ENCODE measurements around the gene PCLAF. TPM values are rescaled to one million over a fixed set of nuclear protein-coding genes. Genes with fewer than 3 reads are reported as not detected.

Gene PCLAF
- polyA plus RNA-seq, 2 of the 4 experiments (the other 2 are of a cell fraction), result 221 to 452 TPM

GRCh38 chr15:64355348-64355943 lies 25.8 kb downstream of the PCLAF start:
- Histone ChIP-seq H3K4me3 (peak overlapping the region; percentile 82), H3K27ac (peak overlapping the region; percentile 90 to 94), H3K9me3 (no peaks in the 10 kb centered on the region), H3K4me1 (peaks cover 13% of the 10 kb centered on the region), H3K4me2 (peak overlapping the region; percentile 89)
- peak; percentile 46 to 61 for ATAC-seq
- no peak for DNase-seq (ENCODE audit: low read depth in 1 of 2, low spot score in 1 of 2)
- TF ChIP-seq MAX (IDR thresholded peaks at IDR 0.05), result no peak
- POLR2A ChIA-PET, result interaction anchor here (0.6 to 1.5 kb wide), 5 partner anchors 32 to 110 kb away, joined by 3 to 11 read pairs (median 3); partner anchors contain the start of gene TRIP4
- CTCF ChIA-PET, result interaction anchor here (0.6 to 2.7 kb wide), 17 partner anchors 8 to 326 kb away, joined by 3 to 11 read pairs (median 5); partner anchors contain the start of genes PPIB and TRIP4
- FAIRE-seq, result no peak
- 3% methylated on average over 24 of the region's 30 CpGs for WGBS (ENCODE audit: missing lambda C conversion rate)

- peak overlapping the region; percentile 82 for H3K4me3 ChIP-seq
- peak overlapping the region; percentile 90 to 94 for H3K27ac ChIP-seq
- 32% methylated on average over 5 of the region's 5 CpGs for WGBS (ENCODE audit: missing lambda C conversion rate)
- DNase-seq (ENCODE audit: low read depth in 1 of 2, low spot score in 1 of 2) (no peak), ATAC-seq (no peak), FAIRE-seq (no peak)
- H3K9me3 ChIP-seq, result no peaks in the 10 kb centered on the region
- ChIA-PET CTCF (interaction anchor here (0.6 to 2.7 kb wide), 5 partner anchors 10 to 326 kb away, joined by 3 to 11 read pairs (median 7); partner anchors contain the start of gene TRIP4), POLR2A (interaction anchor here (0.6 to 1.4 kb wide), 2 partner anchors 96 to 111 kb away, joined by 3 read pairs; no protein-coding TSS in a partner anchor)
- peak overlapping the region; percentile 89 for H3K4me2 ChIP-seq
- TF ChIP-seq PHF8 (IDR thresholded peaks at IDR 0.05; ENCODE audit: borderline replicate concordance, low read depth) (no peak), BCL3 (IDR thresholded peaks at IDR 0.05) (no peak), FOSL2 (IDR thresholded peaks at IDR 0.05) (no peak), FOSL2 (CRISPR knock-in tag; IDR thresholded peaks at IDR 0.05) (no peak), CTCF (IDR thresholded peaks at IDR 0.05) (no peak), MAFK (IDR thresholded peaks at IDR 0.05; ENCODE audit: partially characterized antibody) (no peak), EHMT2 (IDR thresholded peaks at IDR 0.05; ENCODE audit: low read depth) (no peak), SREBF2 (IDR thresholded peaks at IDR 0.05) (no peak), CEBPB (IDR thresholded peaks at IDR 0.05) (no peak)
- peaks cover 13% of the 10 kb centered on the region for H3K4me1 ChIP-seq
Observed at GRCh38 chr15:64354688-64355344, 26.4 kb downstream of the PCLAF start.

GRCh38 chr15:64351265-64351664 lies 30.0 kb downstream of the PCLAF start:
- DNase-seq (ENCODE audit: low read depth in 1 of 2, low spot score in 1 of 2) (no peak), ATAC-seq (no peak), FAIRE-seq (no peak)
- Histone ChIP-seq H3K27ac (no peak overlapping the region), H3K4me3 (no peak overlapping the region), H3K4me1 (peaks cover 7% of the 10 kb centered on the region), H3K4me2 (no peak overlapping the region), H3K9me3 (no peaks in the 10 kb centered on the region)
- 87% methylated on average over 7 of the region's 7 CpGs for WGBS (ENCODE audit: missing lambda C conversion rate)
- POLR2A ChIA-PET, result no interaction called here
- CTCF ChIA-PET, result interaction anchor here (1.1 to 2.2 kb wide), 4 partner anchors 11 to 331 kb away, joined by 3 to 6 read pairs (median 4); no protein-coding TSS in a partner anchor
- TF ChIP-seq KDM1A (IDR thresholded peaks at IDR 0.05; ENCODE audit: low read depth) (no peak), SMC3 (IDR thresholded peaks at IDR 0.05) (no peak), CTCF (IDR thresholded peaks at IDR 0.05) (no peak), PHF8 (IDR thresholded peaks at IDR 0.05; ENCODE audit: borderline replicate concordance, low read depth) (no peak), HOXB13 (CRISPR knock-in tag; IDR thresholded peaks at IDR 0.05; ENCODE audit: low read depth) (no peak), HES2 (IDR thresholded peaks at IDR 0.05) (no peak), USF2 (IDR thresholded peaks at IDR 0.05) (no peak), RAD21 (conservative IDR thresholded peaks at IDR 0.05 in 1 of 2, IDR thresholded peaks at IDR 0.05 in 1 of 2) (no peak), CEBPB (IDR thresholded peaks at IDR 0.05) (no peak), PBX3 (IDR thresholded peaks at IDR 0.05) (no peak), REST (IDR thresholded peaks at IDR 0.05) (no peak)

Measured in A549 (cell line).